ENCODE measurements around the gene SLC28A3.

- TF ChIP-seq CTCF (IDR thresholded peaks at IDR 0.05; ENCODE audit: extremely low read depth in 1 of 2, insufficient read depth in 1 of 2, low read depth in 1 of 2, low read length in 2 of 2) (no peak), EZH2 (IDR thresholded peaks at IDR 0.05; ENCODE audit: borderline replicate concordance, low read depth, low read length, severe bottlenecking) (no peak), POLR2AphosphoS5 (IDR thresholded peaks at IDR 0.05; ENCODE audit: insufficient read depth, low read depth, low read length) (no peak), MYC (IDR thresholded peaks at IDR 0.05; ENCODE audit: low read depth, low read length) (no peak)
Measured at GRCh38 chr9:84296146-84296843, 44.3 kb downstream of the SLC28A3 start.
